ENCODE data around the gene MED26. TPM values are rescaled to one million over a fixed set of nuclear protein-coding genes. Genes with fewer than 3 reads are reported as not detected.
A peak's percentile ranks its signal among the peaks of the same experiment; 100 is the strongest.

The MED26 gene
- total and polyA plus RNA-seq, 7 donors, result 4.8 to 9.6 (median 5.2) TPM

DNA sequence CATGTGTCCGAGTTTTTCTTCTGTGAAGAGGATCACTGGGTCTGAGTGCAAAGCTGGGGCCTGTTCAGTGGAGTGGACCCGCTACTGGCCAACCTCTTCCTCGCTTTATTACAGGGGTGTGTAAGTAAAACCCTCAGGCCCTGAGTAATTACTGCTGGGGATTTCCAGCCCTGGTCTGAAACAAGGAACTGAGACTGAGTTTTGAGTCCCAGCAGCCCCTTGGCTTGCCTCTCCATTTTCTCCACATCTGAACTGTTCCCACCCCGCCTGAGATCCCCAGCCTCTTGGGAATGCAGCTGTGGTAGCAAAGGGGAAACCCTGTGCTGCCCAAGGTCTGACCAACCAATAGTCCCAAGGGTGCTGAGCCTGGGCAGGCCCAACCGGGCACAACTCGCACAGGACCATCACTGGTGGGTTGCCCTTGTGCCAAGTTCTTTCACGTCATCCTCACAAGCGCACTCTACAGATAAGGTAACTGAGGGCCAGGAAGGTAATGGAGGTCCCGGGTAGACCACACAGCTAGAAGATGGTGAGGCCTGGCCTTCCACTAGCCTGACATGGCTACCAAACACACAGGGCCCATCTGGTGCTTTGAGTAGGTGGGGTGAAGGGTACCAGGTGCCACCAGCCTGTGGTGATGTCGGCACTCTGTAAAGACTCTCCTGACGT is 42.1 kb downstream of the MED26 start:
- H3K27me3 ChIP-seq (ENCODE audit: insufficient read depth in 3 of 3, low read length in 2 of 3), result no peaks in the 10 kb centered on the region
- no peak for DNase-seq
- H3K27ac ChIP-seq, result peak overlapping the region; percentile 93
- TF ChIP-seq, protein P1, sequence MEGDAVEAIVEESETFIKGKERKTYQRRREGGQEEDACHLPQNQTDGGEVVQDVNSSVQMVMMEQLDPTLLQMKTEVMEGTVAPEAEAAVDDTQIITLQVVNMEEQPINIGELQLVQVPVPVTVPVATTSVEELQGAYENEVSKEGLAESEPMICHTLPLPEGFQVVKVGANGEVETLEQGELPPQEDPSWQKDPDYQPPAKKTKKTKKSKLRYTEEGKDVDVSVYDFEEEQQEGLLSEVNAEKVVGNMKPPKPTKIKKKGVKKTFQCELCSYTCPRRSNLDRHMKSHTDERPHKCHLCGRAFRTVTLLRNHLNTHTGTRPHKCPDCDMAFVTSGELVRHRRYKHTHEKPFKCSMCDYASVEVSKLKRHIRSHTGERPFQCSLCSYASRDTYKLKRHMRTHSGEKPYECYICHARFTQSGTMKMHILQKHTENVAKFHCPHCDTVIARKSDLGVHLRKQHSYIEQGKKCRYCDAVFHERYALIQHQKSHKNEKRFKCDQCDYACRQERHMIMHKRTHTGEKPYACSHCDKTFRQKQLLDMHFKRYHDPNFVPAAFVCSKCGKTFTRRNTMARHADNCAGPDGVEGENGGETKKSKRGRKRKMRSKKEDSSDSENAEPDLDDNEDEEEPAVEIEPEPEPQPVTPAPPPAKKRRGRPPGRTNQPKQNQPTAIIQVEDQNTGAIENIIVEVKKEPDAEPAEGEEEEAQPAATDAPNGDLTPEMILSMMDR (IDR thresholded peaks at IDR 0.05), result no peak
- intact Hi-C loops (cut with DNase I), result loop anchor here (5.0 kb wide), 2 partner anchors 36 to 41 kb away; partner anchors contain the start of gene MED26 (in 1 of the 2)
- 76 to 82% (median 77%) methylated on average over 11 of the region's 11 CpGs for WGBS, 3 donors
- H3K4me3 ChIP-seq, result peak overlapping the region; percentile 7
- no peaks in the 10 kb centered on the region for H3K36me3 ChIP-seq (ENCODE audit: insufficient read depth in 1 of 2, low read depth in 1 of 2)
- ATAC-seq, result no peak
- H3K9me3 ChIP-seq, result no peaks in the 10 kb centered on the region
- H3K4me1 ChIP-seq, result peaks cover 97% of the 10 kb centered on the region

DNA sequence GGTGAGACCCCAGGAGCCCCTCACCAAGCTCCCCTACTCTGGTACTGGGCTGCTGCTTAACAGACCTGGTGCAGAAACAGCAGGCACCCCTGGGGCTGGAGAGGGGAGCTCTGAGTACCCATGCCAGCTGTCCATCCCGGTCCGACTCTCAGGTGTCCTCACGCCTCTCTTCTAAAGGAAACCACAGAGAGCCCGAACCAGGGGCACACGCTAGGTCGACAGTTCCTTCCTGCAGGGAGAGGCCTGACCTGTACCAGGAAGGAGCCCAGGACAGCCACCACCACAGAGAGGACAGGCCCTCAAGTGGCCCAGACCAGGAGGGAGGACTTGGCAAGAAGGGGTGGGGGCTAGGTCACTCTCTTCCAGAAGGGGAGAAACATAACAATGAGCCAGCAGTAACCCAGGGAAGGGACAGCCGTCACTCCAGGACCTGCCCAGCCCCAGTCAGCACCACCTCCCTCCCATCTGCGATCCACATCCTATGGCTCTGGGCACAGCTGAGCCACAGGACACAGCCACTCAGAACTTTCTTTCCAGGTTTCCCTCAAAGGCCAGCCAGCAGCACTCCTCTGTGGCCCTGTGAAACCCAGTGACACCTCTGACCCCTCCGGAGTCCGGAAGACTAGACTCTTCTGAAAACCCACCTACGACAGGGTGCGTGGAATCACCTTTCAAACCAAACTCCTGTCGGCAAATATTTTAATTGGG is 42.8 kb downstream of the MED26 start:
- H3K4me1 ChIP-seq, result peaks cover 99% of the 10 kb centered on the region
- DNase-seq, result no peak
- H3K9me3 ChIP-seq, result no peaks in the 10 kb centered on the region
- TF ChIP-seq, protein P1 (IDR thresholded peaks at IDR 0.05), result no peak
- peak overlapping the region; percentile 93 for H3K27ac ChIP-seq
- no peaks in the 10 kb centered on the region for H3K27me3 ChIP-seq (ENCODE audit: insufficient read depth in 3 of 3, low read length in 2 of 3)
- 57 to 76% (median 72%) methylated on average over 12 to 13 of the region's 13 CpGs for WGBS, 3 donors
- ATAC-seq, result no peak
- H3K4me3 ChIP-seq, result peak overlapping the region; percentile 46
- no peaks in the 10 kb centered on the region for H3K36me3 ChIP-seq (ENCODE audit: insufficient read depth in 1 of 2, low read depth in 1 of 2)
- intact Hi-C loops (cut with DNase I), result loop anchor here (5.0 kb wide), 2 partner anchors 37 to 42 kb away; partner anchors contain the start of gene MED26 (in 1 of the 2)

DNA sequence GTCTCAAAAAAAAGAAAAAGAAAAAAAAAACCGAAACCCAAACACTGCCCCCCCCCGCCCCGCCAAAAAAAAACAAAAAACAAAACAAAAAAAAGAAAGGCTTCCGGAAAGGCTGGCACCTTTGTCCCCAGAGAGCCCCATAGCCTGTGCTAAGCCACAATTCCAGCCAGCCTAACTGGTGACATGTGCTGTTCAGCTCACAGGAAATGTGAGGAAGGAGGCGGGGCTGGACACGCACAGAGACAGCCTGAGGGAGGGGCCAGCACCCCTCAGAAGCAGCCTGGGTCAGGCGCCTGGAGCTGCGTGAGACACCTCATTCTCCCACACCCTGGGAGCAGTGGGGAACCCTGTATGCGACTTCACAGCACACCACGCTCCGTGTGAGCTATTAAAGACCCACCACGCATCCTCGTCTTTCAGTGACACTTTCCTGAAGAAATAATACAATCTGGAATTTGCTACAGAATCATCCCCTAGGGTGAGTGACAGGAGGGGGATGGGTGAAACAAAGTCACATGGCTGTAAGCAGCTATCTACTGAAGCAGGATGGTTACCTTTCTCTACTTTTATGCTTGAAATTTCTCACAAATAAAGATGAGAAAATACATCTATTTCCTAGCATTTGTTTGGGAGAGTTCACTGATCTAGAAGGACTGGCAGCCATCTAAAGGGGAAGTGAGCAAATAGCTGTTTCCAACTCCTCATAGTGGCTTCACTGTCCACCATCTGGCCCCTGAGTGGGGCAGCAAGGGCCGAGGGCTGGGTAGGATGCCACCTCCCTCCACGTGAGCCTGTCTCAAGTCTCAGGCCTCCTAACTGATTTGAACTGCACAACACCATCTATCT is 43.5 kb downstream of the MED26 start:
- peak; percentile 81 to 91 for DNase-seq
- H3K4me1 ChIP-seq, result peaks cover 99% of the 10 kb centered on the region
- no peaks in the 10 kb centered on the region for H3K9me3 ChIP-seq
- no peaks in the 10 kb centered on the region for H3K36me3 ChIP-seq (ENCODE audit: insufficient read depth in 1 of 2, low read depth in 1 of 2)
- H3K4me3 ChIP-seq, result peak overlapping the region; percentile 46
- WGBS, 3 donors, result 2 to 14% (median 5%) methylated on average over 15 of the region's 15 CpGs
- peak overlapping the region; percentile 93 for H3K27ac ChIP-seq
- ATAC-seq, result peak; percentile 61 to 67 (median 66)
- intact Hi-C loops (cut with DNase I), result loop anchor here (5.0 kb wide), 2 partner anchors 38 to 43 kb away; partner anchors contain the start of gene MED26 (in 1 of the 2)
- no peaks in the 10 kb centered on the region for H3K27me3 ChIP-seq (ENCODE audit: insufficient read depth in 3 of 3, low read length in 2 of 3)
- TF ChIP-seq, protein P1 (IDR thresholded peaks at IDR 0.05), result no peak

DNA sequence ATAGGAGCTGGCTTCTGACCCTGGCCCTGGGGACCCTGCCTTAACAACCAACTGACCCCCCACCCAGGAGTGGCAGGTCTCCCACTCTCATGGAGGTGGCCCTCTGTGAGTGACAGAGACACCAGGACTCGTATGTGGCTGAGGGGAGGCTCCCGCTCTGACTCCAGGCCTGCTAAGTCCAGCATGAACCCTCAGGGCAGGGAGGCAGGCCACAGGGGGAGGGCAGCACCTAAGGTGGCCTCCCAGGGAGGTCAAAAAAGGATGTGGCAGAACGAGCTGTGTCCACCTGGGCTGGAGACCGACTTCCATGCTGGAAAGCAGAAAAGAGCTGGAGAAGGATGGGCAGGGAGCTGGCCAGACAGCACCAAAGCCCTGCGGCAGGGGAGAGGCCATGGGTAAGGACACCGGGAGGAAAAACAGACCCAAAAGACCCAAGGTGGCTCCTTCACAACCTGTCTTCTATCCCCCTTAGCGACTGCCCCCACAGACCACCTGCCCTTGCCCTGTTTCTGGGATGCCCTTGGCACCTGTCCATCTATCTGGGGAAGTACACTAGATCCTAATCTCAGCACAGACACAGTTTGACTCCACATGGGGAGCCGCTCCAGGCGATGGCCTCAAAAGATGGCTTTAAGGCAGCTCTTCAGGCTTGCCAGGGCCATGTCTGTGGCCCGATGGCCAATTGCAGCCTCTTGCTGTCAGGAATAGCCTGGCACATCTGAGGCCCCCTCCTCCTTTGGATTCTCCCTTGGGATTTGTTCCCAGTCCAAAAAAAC is 45.3 kb downstream of the MED26 start:
- DNase-seq (no peak), ATAC-seq (no peak)
- peaks cover 87% of the 10 kb centered on the region for H3K4me1 ChIP-seq
- WGBS, 3 donors, result 65 to 76% (median 67%) methylated on average over 10 of the region's 10 CpGs
- no peaks in the 10 kb centered on the region for H3K27me3 ChIP-seq (ENCODE audit: insufficient read depth in 3 of 3, low read length in 2 of 3)
- H3K9me3 ChIP-seq, result no peaks in the 10 kb centered on the region
- TF ChIP-seq, protein P1 (IDR thresholded peaks at IDR 0.05), result no peak
- H3K4me3 ChIP-seq, result no peak overlapping the region
- peaks cover 0 to 16% of the 10 kb centered on the region in 2 donors for H3K36me3 ChIP-seq (ENCODE audit: insufficient read depth in 1 of 2, low read depth in 1 of 2)
- intact Hi-C loops (cut with DNase I), result no loop called here
- H3K27ac ChIP-seq, result peak overlapping the region; percentile 93

Measured in psoas muscle (tissue), 8 donors.